ENCODE data around the gene PRR13. TPM values are rescaled to one million over a fixed set of nuclear protein-coding genes. Genes with fewer than 3 reads are reported as not detected.

The PRR13 gene
- total RNA-seq, 1 experiment from 2014 or later: 216 TPM

DNA sequence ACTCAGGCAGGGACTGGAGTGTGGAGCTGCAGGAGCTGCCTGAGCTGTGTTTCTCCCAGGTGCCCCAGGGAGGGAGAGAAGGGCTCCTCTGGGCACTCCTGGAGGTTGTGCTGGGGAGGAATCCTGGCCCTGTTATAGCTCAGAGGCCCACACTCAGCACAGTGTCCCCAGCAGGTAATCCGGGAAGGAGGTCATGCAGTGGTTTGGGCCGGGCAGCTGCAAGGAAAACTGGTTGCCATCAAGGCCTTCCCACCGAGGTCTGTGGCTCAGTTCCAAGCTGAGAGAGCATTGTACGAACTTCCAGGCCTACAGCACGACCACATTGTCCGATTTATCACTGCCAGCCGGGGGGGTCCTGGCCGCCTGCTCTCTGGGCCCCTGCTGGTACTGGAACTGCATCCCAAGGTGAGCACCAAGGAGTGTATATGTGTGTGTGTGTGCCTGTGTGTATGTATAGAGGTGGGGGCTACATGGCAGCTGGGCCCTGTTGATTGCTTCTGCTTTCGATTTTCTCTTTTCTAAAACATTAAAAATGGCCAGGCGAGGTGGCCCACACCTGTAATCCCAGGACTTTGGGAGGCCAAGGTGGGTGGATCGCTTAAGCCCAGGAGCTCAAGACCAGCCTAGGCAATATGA, 15.9 kb upstream of the PRR13 start:
- DNase-seq (ENCODE audit: low read depth, low spot score) (no peak), ATAC-seq (no peak)
- intact Hi-C loops (cut with micrococcal nuclease): no loop called here
- H3K9ac ChIP-seq (ENCODE audit: low read length): no peak overlapping the region
- no peak overlapping the region; the same call in 1 of the 2 replicates for H3K27ac ChIP-seq (ENCODE audit: low read depth, low read length)
- no peak overlapping the region for H2AFZ ChIP-seq (ENCODE audit: low read depth, low read length, poor library complexity, severe bottlenecking)
- ChIA-PET CTCF (interaction anchor here (1.2 to 2.3 kb wide), 2 partner anchors 44 to 73 kb away, joined by 4 to 12 read pairs; no protein-coding TSS in a partner anchor), RAD21 (ENCODE audit: low non-redundant PET in 1 of 2, low total read pairs in 2 of 2, uncharacterized antibody in 2 of 2, unreplicated experiment in 2 of 2) (interaction anchor here in 1 of 2 experiments (1.4 kb wide), 1 partner anchor 74 kb away, joined by 3 read pairs; no protein-coding TSS in a partner anchor), POLR2A (interaction anchor here (2.1 kb wide), 1 partner anchor 16 kb away, joined by 6 read pairs; the partner anchor contains the start of gene PRR13)
- no peaks in the 10 kb centered on the region for H3K9me2 ChIP-seq (ENCODE audit: insufficient read depth)
- TF ChIP-seq RAD21 (IDR thresholded peaks at IDR 0.05; ENCODE audit: low read depth) (no peak), SRF (IDR thresholded peaks at IDR 0.05; ENCODE audit: low read depth) (no peak), MAX (IDR thresholded peaks at IDR 0.05) (no peak), ELF1 (IDR thresholded peaks at IDR 0.05; ENCODE audit: borderline replicate concordance, low read depth) (no peak), CBX3 (IDR thresholded peaks at IDR 0.05; ENCODE audit: low read depth) (no peak), TCF7L2 (IDR thresholded peaks at IDR 0.05; ENCODE audit: borderline replicate concordance, extremely low read depth, insufficient read depth, insufficient read length) (no peak), CEBPB (IDR thresholded peaks at IDR 0.05; ENCODE audit: low read depth) (no peak), ZNF274 (IDR thresholded peaks at IDR 0.05; ENCODE audit: low read depth, low read length) (no peak), ZFX (IDR thresholded peaks at IDR 0.05) (no peak), FOSL1 (IDR thresholded peaks at IDR 0.05; ENCODE audit: low read depth) (no peak), POLR2A (IDR thresholded peaks at IDR 0.05; ENCODE audit: borderline replicate concordance, extremely low read depth, insufficient read depth, insufficient read length) (no peak), POLR2AphosphoS5 (IDR thresholded peaks at IDR 0.05; ENCODE audit: low read depth, low read length) (no peak), CTCF (IDR thresholded peaks at IDR 0.05 in 2 of 3, conservative IDR thresholded peaks at IDR 0.05 in 1 of 3; ENCODE audit: borderline replicate concordance in 1 of 3, insufficient read depth in 1 of 3, low read depth in 2 of 3, low read length in 2 of 3) (no peak), EGR1 (IDR thresholded peaks at IDR 0.05; ENCODE audit: low read depth) (no peak), YY1 (IDR thresholded peaks at IDR 0.05; ENCODE audit: extremely low read depth, insufficient replicate concordance, low read depth, low read length) (no peak)
- TF ChIP-seq, protein P1, sequence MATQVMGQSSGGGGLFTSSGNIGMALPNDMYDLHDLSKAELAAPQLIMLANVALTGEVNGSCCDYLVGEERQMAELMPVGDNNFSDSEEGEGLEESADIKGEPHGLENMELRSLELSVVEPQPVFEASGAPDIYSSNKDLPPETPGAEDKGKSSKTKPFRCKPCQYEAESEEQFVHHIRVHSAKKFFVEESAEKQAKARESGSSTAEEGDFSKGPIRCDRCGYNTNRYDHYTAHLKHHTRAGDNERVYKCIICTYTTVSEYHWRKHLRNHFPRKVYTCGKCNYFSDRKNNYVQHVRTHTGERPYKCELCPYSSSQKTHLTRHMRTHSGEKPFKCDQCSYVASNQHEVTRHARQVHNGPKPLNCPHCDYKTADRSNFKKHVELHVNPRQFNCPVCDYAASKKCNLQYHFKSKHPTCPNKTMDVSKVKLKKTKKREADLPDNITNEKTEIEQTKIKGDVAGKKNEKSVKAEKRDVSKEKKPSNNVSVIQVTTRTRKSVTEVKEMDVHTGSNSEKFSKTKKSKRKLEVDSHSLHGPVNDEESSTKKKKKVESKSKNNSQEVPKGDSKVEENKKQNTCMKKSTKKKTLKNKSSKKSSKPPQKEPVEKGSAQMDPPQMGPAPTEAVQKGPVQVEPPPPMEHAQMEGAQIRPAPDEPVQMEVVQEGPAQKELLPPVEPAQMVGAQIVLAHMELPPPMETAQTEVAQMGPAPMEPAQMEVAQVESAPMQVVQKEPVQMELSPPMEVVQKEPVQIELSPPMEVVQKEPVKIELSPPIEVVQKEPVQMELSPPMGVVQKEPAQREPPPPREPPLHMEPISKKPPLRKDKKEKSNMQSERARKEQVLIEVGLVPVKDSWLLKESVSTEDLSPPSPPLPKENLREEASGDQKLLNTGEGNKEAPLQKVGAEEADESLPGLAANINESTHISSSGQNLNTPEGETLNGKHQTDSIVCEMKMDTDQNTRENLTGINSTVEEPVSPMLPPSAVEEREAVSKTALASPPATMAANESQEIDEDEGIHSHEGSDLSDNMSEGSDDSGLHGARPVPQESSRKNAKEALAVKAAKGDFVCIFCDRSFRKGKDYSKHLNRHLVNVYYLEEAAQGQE (IDR thresholded peaks at IDR 0.05; ENCODE audit: low read depth): no peak
- TF ChIP-seq, protein P2, sequence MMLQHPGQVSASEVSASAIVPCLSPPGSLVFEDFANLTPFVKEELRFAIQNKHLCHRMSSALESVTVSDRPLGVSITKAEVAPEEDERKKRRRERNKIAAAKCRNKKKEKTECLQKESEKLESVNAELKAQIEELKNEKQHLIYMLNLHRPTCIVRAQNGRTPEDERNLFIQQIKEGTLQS (IDR thresholded peaks at IDR 0.05): no peak
- no peaks in the 10 kb centered on the region for H3K27me3 ChIP-seq (ENCODE audit: insufficient read depth, low read length)
- no peaks in the 10 kb centered on the region for H3K79me2 ChIP-seq (ENCODE audit: insufficient read depth, low read length)
- no peaks in the 10 kb centered on the region for H4K20me1 ChIP-seq (ENCODE audit: insufficient read depth)
- no peak overlapping the region for H3K4me3 ChIP-seq (replicated peaks in 1 of 2; ENCODE audit: low read depth in 1 of 2, low read length in 2 of 2)
- H3K36me3 ChIP-seq (ENCODE audit: control insufficient read depth in 1 of 2, insufficient read depth in 2 of 2, low read length in 2 of 2): no peaks in the 10 kb centered on the region
- H3K4me1 ChIP-seq (ENCODE audit: control insufficient read depth in 1 of 2, insufficient read depth in 2 of 2, low read length in 2 of 2): peaks cover 7 to 25% of the 10 kb centered on the region in 2 experiments
- H3K4me2 ChIP-seq (ENCODE audit: low read length): no peak overlapping the region
- H3K9me3 ChIP-seq (ENCODE audit: control insufficient read depth in 1 of 2, insufficient read depth in 1 of 2, low read depth in 1 of 2, low read length in 2 of 2): no peaks in the 10 kb centered on the region
- BruUV-seq (replicated peaks): no TSS peak

All from HCT116 (cell line).